Measurements from ENCODE around the gene RFX8. TPM values are rescaled to one million over a fixed set of nuclear protein-coding genes. Genes with fewer than 3 reads are reported as not detected.

RFX8 gene
- total and polyA plus RNA-seq, 2 of the 8 experiments (the other 6 are each of a cell fraction or from before 2014, with no cell fraction given) = 0.60 to 0.97 TPM

DNA sequence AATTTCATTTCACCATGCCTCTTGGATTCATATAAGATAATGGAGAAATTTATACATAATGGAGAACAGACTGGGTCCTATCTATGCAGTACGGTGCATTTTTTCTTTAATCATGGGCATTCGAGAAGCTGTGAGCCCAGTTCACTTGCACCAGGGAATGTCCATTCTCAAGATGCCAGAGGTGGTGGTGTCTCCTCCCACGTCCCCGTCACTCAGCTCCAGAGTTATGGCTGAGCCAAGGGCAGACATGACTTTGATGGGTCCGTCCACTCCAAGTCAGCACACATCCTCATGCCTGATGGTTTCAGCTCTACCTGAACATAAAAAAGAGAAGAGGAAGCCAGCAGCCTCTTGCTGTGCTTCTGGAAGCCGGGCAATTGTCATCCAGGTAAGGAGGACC, 45.5 kb downstream of the RFX8 start:
- Histone ChIP-seq H4K91ac (replicated peaks; ENCODE audit: insufficient read length, low read length) (no peak overlapping the region), H2AFZ (ENCODE audit: low read length) (no peak overlapping the region), H4K8ac (ENCODE audit: extremely low read depth, insufficient read depth, low read length) (no peak overlapping the region), H2AK5ac (ENCODE audit: low read depth, low read length) (no peak overlapping the region), H4K5ac (ENCODE audit: insufficient read length, low read depth, low read length) (no peak overlapping the region), H3K9me3 (ENCODE audit: insufficient read depth in 2 of 2, low read depth in 1 of 2, low read length in 1 of 2) (no peaks in the 10 kb centered on the region), H3K79me1 (ENCODE audit: low read depth, low read length) (no peaks in the 10 kb centered on the region), H3K27ac (ENCODE audit: low read depth, low read length) (no peak overlapping the region), H3K4me3 (ENCODE audit: extremely low read depth in 1 of 4, insufficient read depth in 2 of 4, low read depth in 3 of 4, low read length in 4 of 4) (no peak overlapping the region), H3K23me2 (ENCODE audit: low read depth, low read length) (no peaks in the 10 kb centered on the region), H2BK12ac (ENCODE audit: low read depth, low read length) (no peak overlapping the region), H3K56ac (replicated peaks; ENCODE audit: insufficient read length, low read depth, low read length) (no peak overlapping the region), H2BK15ac (ENCODE audit: low read length) (no peak overlapping the region), H4K20me1 (replicated peaks in 1 of 2; ENCODE audit: control insufficient read depth in 1 of 2, insufficient read depth in 2 of 2, low read length in 2 of 2) (no peaks in the 10 kb centered on the region), H3K27me3 (replicated peaks in 1 of 4; ENCODE audit: control insufficient read depth in 3 of 4, extremely low read depth in 1 of 4, insufficient read depth in 3 of 4, low read length in 3 of 4) (no peaks in the 10 kb centered on the region), H3K4me2 (ENCODE audit: insufficient read depth in 1 of 2, low read depth in 2 of 2, low read length in 2 of 2) (no peak overlapping the region), H2BK120ac (replicated peaks; ENCODE audit: low read depth, low read length) (no peak overlapping the region), H3K4me1 (replicated peaks in 1 of 4; ENCODE audit: control insufficient read depth in 3 of 4, insufficient read depth in 4 of 4, low read length in 3 of 4) (no peaks in the 10 kb centered on the region), H3K18ac (ENCODE audit: extremely low read depth, low read length) (no peak overlapping the region), H3K4ac (replicated peaks; ENCODE audit: insufficient read length, low read depth, low read length) (no peak overlapping the region), H2BK20ac (ENCODE audit: low read length) (no peak overlapping the region), H3K23ac (ENCODE audit: insufficient read length) (no peak overlapping the region), H3K36me3 (ENCODE audit: control insufficient read depth in 2 of 4, insufficient read depth in 4 of 4, low read length in 3 of 4) (no peaks in the 10 kb centered on the region; a peak in 1 of 8 replicates), H2BK5ac (ENCODE audit: low read depth, low read length) (no peak overlapping the region), H3K14ac (ENCODE audit: insufficient read length) (no peak overlapping the region), H3K9ac (replicated peaks in 1 of 4; ENCODE audit: extremely low read depth in 1 of 4, low read depth in 3 of 4, low read length in 3 of 4) (no peak overlapping the region), H3K79me2 (ENCODE audit: control insufficient read depth in 1 of 2, insufficient read depth in 2 of 2, low read length in 2 of 2) (no peaks in the 10 kb centered on the region)
- no peak for DNase-seq (ENCODE audit: low read depth in 1 of 2, low spot score in 2 of 2)
- TF ChIP-seq SP4 (IDR thresholded peaks at IDR 0.05; ENCODE audit: low read length) (no peak), CBX5 (IDR thresholded peaks at IDR 0.05; ENCODE audit: low read depth, low read length) (no peak), EZH2 (IDR thresholded peaks at IDR 0.05; ENCODE audit: low read depth, low read length, severe bottlenecking) (no peak), CEBPB (IDR thresholded peaks at IDR 0.05; ENCODE audit: low read depth, low read length) (no peak), TEAD4 (IDR thresholded peaks at IDR 0.05; ENCODE audit: low read depth, low read length) (no peak), SAP30 (IDR thresholded peaks at IDR 0.05; ENCODE audit: insufficient read depth, insufficient replicate concordance, low read length) (no peak), CREB1 (IDR thresholded peaks at IDR 0.05) (no peak), ZNF274 (IDR thresholded peaks at IDR 0.05; ENCODE audit: borderline replicate concordance, extremely low read depth, low read length) (no peak)
- TF ChIP-seq, protein P1, sequence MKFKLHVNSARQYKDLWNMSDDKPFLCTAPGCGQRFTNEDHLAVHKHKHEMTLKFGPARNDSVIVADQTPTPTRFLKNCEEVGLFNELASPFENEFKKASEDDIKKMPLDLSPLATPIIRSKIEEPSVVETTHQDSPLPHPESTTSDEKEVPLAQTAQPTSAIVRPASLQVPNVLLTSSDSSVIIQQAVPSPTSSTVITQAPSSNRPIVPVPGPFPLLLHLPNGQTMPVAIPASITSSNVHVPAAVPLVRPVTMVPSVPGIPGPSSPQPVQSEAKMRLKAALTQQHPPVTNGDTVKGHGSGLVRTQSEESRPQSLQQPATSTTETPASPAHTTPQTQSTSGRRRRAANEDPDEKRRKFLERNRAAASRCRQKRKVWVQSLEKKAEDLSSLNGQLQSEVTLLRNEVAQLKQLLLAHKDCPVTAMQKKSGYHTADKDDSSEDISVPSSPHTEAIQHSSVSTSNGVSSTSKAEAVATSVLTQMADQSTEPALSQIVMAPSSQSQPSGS (IDR thresholded peaks at IDR 0.05; ENCODE audit: low read length) = no peak
- POLR2A ChIA-PET (ENCODE audit: partially characterized antibody) = no interaction called here
- WGBS, 2 experiments (ENCODE audit: extremely low coverage in 1 of 2, insufficient coverage in 1 of 2, insufficient read length in 1 of 2, insufficient replicate concordance in 2 of 2, low coverage in 1 of 2, low lambda C conversion rate in 2 of 2, missing lambda C conversion rate in 1 of 2) = 96% methylated on average over 6 of the region's 6 CpGs; no CpG with 5 or more reads in 1 of the 2 experiments
- CTCF ChIA-PET (ENCODE audit: partially characterized antibody) = interaction anchor here (1.0 to 6.7 kb wide), 2 partner anchors 10 to 13 kb away, joined by 3 to 32 read pairs; no protein-coding TSS in a partner anchor
- FAIRE-seq = no peak

Measured in H1 (cell line).